ENCODE results near the gene SCARB1.
A peak's percentile ranks its signal among the peaks of the same experiment; 100 is the strongest.

Gene SCARB1

GRCh38 chr12:124765581-124766489, 97.8 kb downstream of the SCARB1 start:
- no peak overlapping the region for H3K4me2 ChIP-seq (ENCODE audit: low read length)
- H3K36me3 ChIP-seq (ENCODE audit: insufficient read depth, low read length): peaks cover 8% of the 10 kb centered on the region; the same call in 1 of the 2 replicates
- H3K27ac ChIP-seq (ENCODE audit: low read depth, low read length, poor library complexity, severe bottlenecking): no peak overlapping the region
- H3K9me2 ChIP-seq (ENCODE audit: low read depth, low read length): no peaks in the 10 kb centered on the region
- H3K9me3 ChIP-seq (ENCODE audit: low read length): peaks cover 16% of the 10 kb centered on the region
- H4K20me1 ChIP-seq (ENCODE audit: insufficient read depth, low read length): no peaks in the 10 kb centered on the region
- TF ChIP-seq EZH2 (IDR thresholded peaks at IDR 0.05; ENCODE audit: borderline replicate concordance, low read length) (no peak), CTCF (IDR thresholded peaks at IDR 0.05; ENCODE audit: low read length) (no peak)
- no peaks in the 10 kb centered on the region; the same call in 1 of the 2 replicates for H3K27me3 ChIP-seq (ENCODE audit: insufficient read depth, low read length)
- no peaks in the 10 kb centered on the region for H3K79me2 ChIP-seq (ENCODE audit: insufficient read depth, low read length)
- H2AFZ ChIP-seq (ENCODE audit: low read length): no peak overlapping the region
- H3K9ac ChIP-seq (ENCODE audit: low read length): no peak overlapping the region
- no peak overlapping the region for H3K4me3 ChIP-seq (ENCODE audit: low read depth, low read length, poor library complexity, severe bottlenecking)
- H3K4me1 ChIP-seq (ENCODE audit: insufficient read depth, low read length, severe bottlenecking): no peaks in the 10 kb centered on the region
- no peaks in the 10 kb centered on the region for H3F3A ChIP-seq (ENCODE audit: insufficient read depth, low read length)

- peaks cover 8% of the 10 kb centered on the region; the same call in 1 of the 2 replicates for H3K36me3 ChIP-seq (ENCODE audit: insufficient read depth, low read length)
- peaks cover 16% of the 10 kb centered on the region for H3K9me3 ChIP-seq (ENCODE audit: low read length)
- TF ChIP-seq CTCF (IDR thresholded peaks at IDR 0.05; ENCODE audit: low read length) (no peak), EZH2 (IDR thresholded peaks at IDR 0.05; ENCODE audit: borderline replicate concordance, low read length) (no peak)
- H3K27ac ChIP-seq (ENCODE audit: low read depth, low read length, poor library complexity, severe bottlenecking): no peak overlapping the region
- H3K79me2 ChIP-seq (ENCODE audit: insufficient read depth, low read length): no peaks in the 10 kb centered on the region
- no peak overlapping the region for H2AFZ ChIP-seq (ENCODE audit: low read length)
- no peak overlapping the region for H3K9ac ChIP-seq (ENCODE audit: low read length)
- H3K4me3 ChIP-seq (ENCODE audit: low read depth, low read length, poor library complexity, severe bottlenecking): no peak overlapping the region
- no peaks in the 10 kb centered on the region; the same call in 1 of the 2 replicates for H3K27me3 ChIP-seq (ENCODE audit: insufficient read depth, low read length)
- no peak overlapping the region for H3K4me2 ChIP-seq (ENCODE audit: low read length)
- H3K4me1 ChIP-seq (ENCODE audit: insufficient read depth, low read length, severe bottlenecking): no peaks in the 10 kb centered on the region
- H3K9me2 ChIP-seq (ENCODE audit: low read depth, low read length): no peaks in the 10 kb centered on the region
- no peaks in the 10 kb centered on the region for H3F3A ChIP-seq (ENCODE audit: insufficient read depth, low read length)
- H4K20me1 ChIP-seq (ENCODE audit: insufficient read depth, low read length): no peaks in the 10 kb centered on the region
Measured at GRCh38 chr12:124764870-124765580, 98.6 kb downstream of the SCARB1 start.

GRCh38 chr12:124764451-124764850, 99.2 kb downstream of the SCARB1 start:
- no peak overlapping the region for H3K27ac ChIP-seq (ENCODE audit: low read depth, low read length, poor library complexity, severe bottlenecking)
- H2AFZ ChIP-seq (ENCODE audit: low read length): no peak overlapping the region
- TF ChIP-seq EZH2 (IDR thresholded peaks at IDR 0.05; ENCODE audit: borderline replicate concordance, low read length): no peak
- TF ChIP-seq CTCF (IDR thresholded peaks at IDR 0.05; ENCODE audit: low read length): peak; percentile 61
- H3K79me2 ChIP-seq (ENCODE audit: insufficient read depth, low read length): no peaks in the 10 kb centered on the region
- no peaks in the 10 kb centered on the region; the same call in 1 of the 2 replicates for H3K27me3 ChIP-seq (ENCODE audit: insufficient read depth, low read length)
- no peak overlapping the region for H3K9ac ChIP-seq (ENCODE audit: low read length)
- no peaks in the 10 kb centered on the region for H3F3A ChIP-seq (ENCODE audit: insufficient read depth, low read length)
- H3K4me3 ChIP-seq (ENCODE audit: low read depth, low read length, poor library complexity, severe bottlenecking): no peak overlapping the region
- no peaks in the 10 kb centered on the region for H4K20me1 ChIP-seq (ENCODE audit: insufficient read depth, low read length)
- no peak overlapping the region for H3K4me2 ChIP-seq (ENCODE audit: low read length)
- H3K9me3 ChIP-seq (ENCODE audit: low read length): peaks cover 16% of the 10 kb centered on the region
- H3K9me2 ChIP-seq (ENCODE audit: low read depth, low read length): no peaks in the 10 kb centered on the region
- H3K36me3 ChIP-seq (ENCODE audit: insufficient read depth, low read length): peaks cover 8% of the 10 kb centered on the region; the same call in 1 of the 2 replicates
- no peaks in the 10 kb centered on the region for H3K4me1 ChIP-seq (ENCODE audit: insufficient read depth, low read length, severe bottlenecking)
